Stimulated activated CD8-positive, alpha-beta memory T cell treated with anti-CD3 and anti-CD28 coated beads, Interleukin-12 subunit alpha, Interleukin-12 subunit beta, amount 100 ng/mL, for 4 hours (primary cell): ENCODE results near the gene TFE3.

Experiments
- DNase-seq: peaks from one replicate; pipeline ENCODE4 v3.0.0-alpha.2; 2020; ENCODE audit warnings: low read depth

The TFE3 gene, protein sequence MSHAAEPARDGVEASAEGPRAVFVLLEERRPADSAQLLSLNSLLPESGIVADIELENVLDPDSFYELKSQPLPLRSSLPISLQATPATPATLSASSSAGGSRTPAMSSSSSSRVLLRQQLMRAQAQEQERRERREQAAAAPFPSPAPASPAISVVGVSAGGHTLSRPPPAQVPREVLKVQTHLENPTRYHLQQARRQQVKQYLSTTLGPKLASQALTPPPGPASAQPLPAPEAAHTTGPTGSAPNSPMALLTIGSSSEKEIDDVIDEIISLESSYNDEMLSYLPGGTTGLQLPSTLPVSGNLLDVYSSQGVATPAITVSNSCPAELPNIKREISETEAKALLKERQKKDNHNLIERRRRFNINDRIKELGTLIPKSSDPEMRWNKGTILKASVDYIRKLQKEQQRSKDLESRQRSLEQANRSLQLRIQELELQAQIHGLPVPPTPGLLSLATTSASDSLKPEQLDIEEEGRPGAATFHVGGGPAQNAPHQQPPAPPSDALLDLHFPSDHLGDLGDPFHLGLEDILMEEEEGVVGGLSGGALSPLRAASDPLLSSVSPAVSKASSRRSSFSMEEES

DNA sequence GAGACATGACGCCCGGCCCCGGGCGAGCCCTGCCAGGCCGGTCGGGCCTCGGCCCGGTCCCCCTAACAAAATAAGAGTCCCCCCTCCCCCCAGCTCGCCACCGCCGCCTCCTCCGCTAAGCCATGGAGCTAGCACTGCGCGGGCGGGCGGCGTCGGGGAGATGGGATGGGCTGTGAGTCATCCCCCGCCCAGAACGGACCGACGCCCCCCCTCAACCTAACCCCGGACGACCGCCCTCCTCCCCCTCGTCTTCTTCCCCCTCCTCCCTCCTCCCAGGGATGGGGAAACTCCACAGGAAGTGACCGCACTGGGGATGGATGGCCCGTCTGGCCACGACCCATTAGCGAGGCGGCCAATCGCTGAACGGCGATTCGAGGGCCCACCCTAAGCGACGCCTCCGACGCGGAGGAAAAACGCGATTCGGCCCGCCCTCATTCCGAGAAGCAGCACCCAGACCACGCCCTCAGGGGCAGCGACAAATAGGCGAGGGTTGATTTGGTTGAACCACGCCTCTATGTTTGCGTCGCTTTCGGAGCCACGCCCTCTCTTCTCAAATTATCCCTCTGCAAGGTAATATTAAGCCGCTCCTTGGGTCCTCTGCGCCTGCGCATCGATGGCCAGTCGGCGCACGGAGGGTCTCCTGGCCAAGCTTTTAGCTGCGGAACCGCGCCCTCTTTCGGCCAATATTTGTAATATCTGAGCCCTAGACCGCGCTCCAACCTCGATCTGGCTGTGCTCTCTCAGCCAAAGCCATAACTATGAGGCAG, at the start of gene TFE3:
Gene TFE3 (minus strand): TSS at position 138 of the 767 bp plus-strand sequence. CDS start 131 bp downstream, at position 7.
- DNase-seq, result peak; percentile 88

DNA sequence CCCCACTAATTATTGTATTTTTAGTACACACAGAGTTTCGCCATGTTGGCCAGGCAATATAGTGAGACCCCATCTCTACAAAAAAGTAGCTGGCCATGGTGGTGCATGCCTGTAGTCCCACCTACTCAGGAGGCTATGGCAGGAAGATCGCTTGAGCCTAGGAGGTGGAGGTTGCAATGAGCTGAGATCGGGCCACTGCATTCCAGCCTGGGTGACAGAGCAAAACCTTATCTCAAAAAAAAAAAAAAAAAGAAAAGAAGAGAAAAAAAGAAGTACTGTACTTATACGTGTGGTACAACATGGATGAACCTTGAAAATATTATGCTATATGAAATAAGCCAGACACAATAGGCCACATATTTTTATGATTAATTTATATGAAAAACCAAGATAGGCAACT, 46.4 kb upstream of the TFE3 start:
- no peak for DNase-seq

DNA sequence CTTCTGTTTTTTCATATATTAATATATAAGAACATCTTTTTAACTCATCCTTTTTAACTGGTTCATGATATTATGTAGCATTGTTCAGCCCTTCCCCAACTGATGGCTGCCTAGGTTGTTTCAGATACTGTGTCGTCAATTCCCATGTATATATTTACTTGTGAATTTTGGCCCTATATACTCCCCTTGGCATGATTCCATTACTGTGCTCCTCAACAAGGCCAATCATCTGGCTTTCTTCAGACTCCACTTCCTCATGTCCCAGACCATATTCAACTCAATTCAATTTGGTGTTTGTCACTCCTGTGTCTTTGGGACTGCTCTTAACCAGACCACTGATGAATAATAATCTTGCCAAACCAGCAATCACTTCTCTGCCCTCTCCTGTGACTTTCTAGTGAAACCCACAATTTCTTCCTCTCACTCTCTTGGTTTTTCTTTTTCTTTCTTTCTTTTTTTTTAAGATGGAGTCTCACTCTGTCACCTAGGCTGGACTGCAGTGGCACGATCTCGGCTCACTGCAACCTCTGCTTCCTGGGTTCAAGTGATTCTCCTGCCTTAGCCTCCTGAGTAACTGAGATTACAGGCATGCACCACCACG, 39.2 kb upstream of the TFE3 start:
- DNase-seq, result no peak

DNA sequence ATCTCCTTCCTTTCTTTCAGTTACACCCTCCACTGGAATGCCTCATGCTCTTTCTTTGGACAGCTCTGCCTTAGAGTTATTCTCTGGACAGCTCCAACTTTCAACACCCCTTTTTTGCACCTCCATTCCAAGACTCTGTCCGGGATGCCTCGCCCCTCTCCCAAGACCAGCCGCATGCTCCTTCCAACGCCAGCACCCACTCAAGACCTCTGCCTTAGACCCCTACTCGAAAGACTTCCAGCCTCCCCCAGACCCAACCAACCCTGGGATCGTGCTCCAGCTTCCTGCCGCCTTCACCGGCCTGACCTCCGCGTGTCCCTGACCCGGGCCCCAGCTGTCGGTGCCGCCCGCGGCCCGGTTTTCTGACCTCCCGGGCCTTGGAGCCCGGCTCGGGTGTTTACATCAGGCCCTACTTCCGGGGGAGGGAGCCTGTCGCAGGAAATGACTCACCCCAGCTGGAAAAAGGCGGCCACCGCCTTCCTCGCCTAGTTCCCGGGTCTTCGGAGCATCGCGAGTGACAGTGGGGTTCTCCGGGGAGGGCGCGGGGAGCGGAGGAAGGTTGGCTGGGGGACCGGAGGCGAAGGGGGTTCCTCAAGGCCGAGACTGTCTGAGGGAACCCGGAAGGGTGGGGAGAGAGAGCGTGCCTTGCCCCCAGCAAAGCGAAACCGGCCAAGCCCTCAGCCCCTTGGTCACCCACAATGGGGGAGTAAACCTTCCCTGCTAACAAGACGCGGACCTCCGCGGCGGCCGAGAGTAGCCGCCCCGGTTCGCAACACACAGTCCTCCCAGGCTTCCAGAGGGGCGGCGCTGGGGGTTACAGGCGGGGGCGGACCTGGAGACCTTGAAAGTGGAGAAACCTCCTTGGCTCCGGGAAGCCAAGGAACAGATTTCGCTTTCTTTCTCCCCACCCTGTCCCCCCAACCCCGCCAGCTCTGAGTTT, 36.6 kb upstream of the TFE3 start, which contains the start of gene WDR45:
Gene WDR45 (minus strand): TSS at position 399 of the 940 bp plus-strand sequence. CDS start 1,792 bp downstream, outside the sequence.
- peak; percentile 53 for DNase-seq

DNA sequence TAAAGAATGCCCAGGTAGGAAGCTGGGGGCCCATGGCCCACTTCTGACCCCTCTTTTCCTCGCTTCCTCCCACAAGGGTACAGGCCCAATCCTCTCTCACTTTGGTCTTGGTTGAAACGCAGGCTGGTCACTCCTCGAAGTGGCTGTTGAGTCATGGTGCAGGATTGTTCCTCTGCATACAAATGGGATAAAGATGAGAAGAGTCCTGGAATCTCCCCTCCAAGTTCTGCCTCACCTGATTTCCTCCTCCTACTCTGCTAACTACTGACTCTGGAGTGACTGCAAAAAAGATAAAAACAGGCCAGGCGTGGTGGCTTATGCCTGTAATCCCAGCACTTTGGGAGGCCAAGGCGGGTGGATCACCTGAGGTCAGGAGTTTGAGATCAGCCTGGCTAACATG, 34.8 kb upstream of the TFE3 start:
- DNase-seq, result no peak

DNA sequence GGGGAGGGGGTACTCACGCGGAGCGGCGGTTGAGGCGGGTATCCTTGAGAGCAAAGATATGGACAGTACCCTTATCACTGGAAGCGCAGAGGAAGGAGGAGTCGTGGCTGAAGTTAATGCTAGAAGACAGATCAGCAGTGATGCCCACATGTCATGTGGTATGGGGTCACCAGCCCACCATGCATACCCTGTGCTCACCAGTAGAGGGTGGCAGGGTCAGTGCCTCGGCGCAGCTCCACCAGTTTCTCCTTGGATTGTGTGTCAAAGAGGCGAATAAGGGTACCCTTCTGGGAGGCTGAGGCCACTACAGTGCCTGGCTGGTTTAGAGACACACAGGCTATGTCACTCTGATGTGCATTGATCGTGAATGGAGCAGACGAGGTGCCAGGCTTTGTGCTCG, 32.2 kb upstream of the TFE3 start:
- no peak for DNase-seq

DNA sequence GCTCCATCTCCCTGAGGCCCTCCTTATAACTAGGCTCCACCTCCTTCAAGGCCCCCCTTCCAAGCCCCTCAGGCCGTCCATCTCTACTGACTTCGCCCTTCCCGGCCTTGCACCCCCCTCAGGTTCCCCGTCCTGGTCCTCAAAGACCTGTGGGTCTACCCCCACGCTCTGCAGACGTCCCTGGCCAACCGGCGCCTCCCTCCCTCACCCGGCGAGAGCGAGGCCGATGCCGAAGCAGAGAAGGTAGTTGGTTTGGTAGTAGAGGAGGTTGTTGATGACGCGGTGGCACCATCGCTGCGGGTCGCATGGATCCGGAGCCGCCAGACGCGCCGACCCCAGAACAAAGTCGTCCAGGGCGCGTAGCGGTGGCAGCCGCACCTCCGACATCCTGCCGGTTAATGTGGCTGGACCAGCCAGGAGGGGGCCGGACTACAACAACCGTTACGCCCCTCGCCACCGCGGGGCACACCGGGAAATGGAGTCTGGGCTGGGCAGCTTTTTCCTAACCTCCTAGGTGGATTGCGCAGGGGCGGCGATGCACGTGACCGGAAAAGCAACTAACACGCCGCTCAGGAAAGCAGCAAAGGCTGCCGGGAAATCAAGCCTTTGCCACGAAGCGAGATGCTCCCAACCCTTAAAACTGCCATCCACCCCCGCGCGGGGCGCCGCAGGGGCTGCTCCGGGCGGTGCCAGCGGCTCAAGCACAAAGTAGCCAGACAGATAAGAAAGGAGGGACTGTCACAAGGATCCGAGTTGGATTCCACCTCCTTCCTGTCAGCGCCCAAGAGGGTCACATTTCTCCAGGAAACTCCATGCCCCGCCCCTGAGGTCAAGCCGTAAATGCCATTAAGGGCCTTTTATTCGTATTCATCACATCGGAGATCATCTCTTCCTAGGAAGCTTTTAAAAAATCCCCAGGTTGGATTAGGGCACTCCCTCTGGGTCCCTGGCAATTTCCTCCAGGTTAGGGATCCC, 30.7 kb upstream of the TFE3 start, which contains the start of gene PRAF2:
Gene PRAF2 (minus strand): TSS at position 402 of the 975 bp plus-strand sequence. CDS start 15 bp downstream, at position 387.
- DNase-seq, result peak; percentile 77

DNA sequence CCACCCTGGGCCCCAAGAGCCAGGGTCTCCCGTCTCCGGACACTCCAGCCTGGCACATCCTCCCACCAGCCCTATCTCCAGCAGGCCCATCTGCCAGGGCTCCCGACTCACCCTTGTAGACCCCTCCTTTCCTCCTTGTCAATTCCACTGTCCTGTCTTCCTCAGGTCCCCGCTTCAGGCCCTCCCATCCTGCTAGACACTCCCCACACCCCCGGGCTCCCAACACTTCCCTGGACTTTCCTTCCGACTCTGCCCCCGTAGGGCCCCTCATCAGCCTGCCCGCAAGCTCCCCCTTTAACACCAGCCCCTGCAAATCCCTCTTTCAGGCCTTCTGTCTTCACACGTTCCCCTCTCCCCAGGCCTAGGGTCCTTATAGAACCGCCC, 29.5 kb upstream of the TFE3 start:
- no peak for DNase-seq

DNA sequence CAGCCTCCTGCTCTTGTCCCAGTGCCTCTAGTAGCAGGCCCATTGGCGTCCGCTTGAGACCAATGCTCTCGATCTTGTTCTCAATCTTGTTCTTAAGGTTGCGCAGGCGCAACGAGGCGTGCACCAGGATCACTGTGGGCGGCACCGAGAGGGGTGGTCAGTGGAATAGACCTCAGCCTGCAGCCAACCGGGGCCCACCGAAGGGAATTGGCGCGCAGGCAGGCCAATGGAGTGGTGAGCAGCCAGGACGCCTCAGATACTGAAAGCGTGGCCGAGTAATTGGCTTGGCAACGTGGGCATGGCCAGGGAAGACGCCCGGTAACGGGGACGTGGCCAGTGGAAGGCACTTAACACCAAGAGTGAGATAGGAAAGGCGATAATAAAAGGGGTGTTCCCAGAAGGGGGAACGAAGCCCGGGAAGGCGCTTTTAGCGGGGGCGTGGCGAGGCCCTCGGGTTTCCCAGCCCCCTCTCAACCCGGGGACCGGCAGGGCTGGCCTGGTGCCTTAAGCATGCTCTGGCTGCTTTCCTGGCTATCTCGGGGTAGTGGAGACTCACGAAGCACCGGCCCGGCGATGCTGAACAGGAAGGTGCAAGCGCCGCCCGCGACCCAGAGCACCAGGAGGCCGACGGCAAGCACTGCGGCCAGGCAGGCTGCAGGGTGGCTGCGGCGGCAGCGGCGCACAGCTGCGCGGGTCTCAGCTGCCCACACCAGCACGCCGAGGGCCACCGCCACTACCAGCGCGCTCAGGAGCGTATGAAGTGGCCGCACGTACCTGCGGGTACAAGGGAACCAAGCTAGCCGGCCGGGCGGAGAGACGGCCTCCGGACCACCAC, 28.9 kb upstream of the TFE3 start:
- no peak for DNase-seq

DNA sequence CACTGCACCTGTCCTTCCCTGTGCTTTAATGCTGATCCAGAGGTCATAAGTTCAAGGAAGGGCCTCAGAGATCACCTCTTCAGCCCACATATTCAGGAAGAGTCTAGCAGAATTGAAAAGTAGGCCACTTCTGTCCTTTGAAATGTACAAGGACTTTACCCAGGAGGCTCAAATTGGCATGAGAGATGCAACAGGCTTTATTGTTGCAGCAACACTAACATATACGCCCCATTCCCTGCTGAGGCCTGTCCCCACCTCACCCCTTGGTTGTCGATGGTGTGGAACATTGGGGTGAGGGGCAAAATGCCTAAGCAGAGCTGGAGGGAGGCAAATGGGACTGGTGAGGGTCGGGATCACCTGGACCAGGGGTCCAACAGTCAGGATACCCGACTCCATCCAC, 27.8 kb upstream of the TFE3 start:
- no peak for DNase-seq

DNA sequence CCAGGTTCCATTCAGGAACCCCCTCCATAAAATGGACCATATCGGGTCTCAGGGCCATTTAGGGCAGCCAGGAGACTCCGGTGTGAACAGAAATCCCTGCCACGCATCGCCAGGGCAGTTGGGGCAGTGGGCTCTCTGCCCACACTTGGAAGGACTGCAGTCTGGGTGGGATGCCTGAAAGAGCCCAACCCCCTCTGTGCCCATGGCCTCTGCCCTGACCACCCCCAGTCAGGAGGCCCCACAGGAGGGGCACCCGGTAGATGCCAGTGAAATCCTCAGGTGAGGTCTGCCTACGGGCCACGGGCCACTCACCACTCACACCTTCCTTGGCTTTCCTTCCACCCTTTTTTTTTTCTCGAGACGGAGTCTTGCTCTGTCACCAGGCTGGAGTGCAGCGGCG, 25.9 kb upstream of the TFE3 start:
- DNase-seq, result no peak

DNA sequence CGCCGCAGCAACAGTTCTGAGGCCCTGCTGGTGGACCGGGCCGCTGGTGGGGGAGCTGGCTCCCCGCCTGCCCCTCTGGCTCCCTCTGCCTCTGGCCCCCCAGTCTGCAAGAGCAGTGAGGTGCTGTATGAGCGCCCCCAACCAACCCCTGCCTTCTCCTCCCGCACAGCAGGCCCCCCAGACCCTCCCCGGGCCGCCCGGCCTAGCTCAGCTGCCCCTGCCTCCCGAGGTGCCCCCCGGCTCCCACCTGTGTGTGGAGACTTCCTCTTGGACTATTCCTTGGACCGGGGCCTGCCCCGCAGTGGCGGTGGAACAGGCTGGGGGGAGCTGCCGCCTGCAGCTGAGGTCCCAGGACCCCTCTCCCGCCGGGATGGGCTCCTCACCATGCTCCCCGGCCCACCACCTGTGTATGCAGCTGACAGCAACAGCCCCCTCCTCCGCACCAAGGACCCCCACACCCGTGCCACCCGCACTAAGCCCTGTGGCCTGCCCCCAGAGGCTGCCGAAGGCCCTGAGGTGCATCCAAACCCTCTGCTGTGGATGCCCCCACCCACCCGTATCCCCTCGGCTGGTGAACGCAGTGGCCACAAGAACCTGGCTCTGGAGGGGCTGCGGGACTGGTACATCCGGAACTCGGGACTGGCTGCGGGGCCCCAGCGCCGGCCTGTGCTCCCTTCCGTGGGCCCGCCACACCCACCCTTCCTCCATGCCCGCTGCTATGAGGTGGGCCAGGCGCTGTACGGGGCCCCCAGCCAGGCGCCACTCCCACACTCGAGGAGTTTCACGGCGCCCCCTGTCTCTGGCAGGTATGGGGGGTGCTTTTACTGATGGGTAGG, 24.3 kb upstream of the TFE3 start:
- no peak for DNase-seq

DNA sequence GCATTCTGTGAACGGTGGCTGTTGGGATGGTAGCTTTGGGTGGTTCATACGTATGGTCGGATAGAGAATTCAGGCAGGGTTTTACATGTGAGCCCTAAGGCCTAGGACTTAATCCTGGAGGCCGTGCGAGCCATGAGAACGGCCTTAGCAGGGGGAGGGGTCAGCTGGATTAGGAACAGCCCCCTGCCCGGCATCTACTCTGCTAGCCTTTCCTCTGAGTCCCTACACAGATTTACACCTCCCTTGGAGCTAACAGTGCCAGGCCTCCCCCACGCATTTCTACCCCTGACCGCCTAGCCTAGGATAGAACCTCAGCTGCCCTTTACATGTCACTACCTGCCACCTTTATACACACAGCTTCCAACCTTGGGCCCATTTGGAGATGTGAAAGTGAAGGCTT, 23.5 kb upstream of the TFE3 start:
- no peak for DNase-seq

DNA sequence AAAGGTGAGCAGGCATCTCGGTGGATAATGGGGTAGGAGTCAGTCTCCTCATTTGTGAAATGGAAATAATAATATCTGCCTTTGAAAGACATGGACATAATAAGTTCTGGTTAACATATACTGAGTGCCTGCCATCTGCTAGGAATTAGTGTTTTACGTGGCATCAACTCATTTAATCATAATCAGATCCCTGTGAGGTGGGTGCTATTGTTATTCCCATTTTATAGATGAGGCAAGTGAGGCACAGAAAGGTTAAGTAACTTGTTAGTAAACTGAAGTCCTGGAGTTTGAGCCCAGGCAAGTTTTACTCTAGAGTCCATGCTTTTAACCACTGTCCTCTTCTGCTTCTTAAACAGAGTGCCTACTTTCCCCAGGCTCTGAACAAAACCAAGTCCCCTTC, 23.1 kb upstream of the TFE3 start:
- no peak for DNase-seq

DNA sequence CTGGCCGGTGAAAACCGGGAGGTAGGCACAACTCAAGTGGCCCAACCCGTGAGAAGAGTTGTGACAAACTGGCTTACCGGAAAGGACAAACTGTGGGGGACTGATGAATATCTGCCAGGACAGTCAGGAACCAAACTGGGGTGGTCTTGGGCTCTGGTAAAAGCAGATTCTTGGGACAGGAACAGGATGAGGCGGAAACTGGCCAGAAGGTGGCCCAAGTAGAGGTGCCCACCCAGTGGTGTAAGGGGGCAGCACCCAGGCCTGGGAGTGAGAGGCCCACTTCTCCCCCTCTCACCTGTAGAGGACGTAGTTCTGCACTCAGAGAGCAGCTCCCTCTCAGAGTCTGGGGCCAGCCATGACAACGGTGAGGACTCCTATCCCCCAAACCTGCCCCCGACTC, 21.6 kb upstream of the TFE3 start:
- no peak for DNase-seq

DNA sequence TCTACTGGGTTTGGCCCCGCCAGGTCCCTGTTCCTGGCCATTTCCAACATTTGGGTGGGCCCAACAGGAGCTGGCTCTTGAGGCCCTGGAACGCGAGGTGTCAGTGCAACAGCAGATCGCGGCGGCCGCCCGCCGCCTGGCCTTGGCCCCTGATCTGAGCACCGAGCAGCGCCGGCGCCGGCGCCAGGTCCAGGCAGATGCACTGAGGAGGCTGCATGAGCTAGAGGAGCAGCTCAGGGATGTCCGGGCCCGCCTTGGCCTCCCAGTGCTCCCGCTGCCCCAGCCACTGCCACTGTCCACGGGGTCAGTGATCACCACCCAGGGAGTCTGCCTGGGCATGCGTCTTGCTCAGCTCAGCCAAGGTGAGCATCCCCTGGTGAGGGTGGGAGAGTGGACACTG, 21.1 kb upstream of the TFE3 start:
- DNase-seq, result no peak

DNA sequence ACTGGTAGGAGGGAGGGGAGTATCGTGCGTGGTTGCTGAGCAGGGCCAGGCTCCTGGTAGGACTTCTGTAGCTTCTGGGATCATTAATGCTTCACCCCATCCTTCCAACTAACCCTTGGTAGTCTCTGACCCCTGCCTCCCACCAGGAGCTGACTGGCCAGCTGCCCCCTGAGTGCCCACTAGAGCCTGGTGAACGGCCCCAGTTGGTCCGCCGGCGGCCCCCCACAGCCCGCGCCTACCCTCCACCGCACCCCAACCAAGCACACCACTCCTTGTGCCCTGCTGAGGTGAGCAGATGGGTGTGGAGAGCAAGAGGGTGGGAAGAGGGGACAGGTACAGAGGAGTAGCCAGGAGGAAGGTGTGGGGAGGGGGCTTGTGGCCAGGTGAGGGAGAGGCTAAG, 20.6 kb upstream of the TFE3 start:
- DNase-seq, result no peak

DNA sequence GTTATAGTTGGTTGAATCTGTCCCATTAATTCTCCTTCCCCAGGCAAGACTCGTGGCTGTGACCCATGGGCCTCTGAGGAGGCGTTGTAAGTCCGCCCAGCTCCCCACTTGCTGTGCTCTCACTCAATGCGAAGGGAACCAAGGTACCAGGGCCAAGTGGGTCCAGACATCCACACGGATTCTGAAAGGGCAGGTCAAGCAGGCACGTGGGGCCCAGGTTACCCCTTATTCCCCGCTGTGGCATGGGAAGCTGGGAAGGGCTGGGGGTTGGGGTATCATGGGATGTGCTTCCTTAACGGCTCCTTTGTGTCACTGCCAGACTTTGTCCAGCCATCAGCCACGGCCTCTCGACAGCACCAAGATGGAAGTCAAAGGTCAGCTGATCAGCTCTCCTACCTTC, 18.8 kb upstream of the TFE3 start:
- no peak for DNase-seq
